Measurements from ENCODE around the gene MAB21L3.

Gene MAB21L3

DNA sequence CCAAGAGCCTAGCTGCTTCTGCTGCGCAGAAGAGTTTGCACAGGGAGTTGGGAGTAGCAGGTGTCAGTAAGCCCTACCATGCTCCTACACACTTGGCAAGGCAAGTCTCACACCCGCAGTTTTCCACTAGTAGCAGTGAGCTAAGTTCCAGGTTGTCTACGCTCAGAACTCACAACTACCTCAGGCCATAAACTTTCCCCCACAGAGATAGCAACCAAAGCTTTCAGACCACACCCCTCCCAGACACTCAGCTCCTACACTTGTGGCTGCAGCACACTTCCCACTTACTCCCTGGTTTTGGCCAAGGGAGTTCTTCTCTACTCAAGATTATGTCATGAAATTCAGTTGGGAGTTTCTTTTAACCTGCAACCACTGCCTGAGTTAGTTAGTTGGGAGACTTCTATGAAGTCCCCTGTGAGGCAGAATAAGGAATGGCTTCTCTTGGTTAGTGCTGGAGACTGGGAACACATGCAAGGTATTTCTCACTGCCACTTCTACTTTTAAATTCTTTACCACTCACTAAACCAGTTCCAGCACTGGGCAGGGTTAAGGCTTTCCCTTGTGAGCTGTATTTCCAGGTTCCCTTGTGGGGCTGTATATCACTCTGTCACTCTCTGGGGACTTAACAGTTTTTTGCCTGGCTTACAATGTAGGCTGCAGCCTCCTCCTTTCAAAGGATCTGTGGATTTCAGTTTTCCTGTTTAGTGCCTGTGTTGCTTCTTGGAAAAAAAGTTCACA is 18.3 kb upstream of the MAB21L3 start:
- no peak for DNase-seq (ENCODE audit: low read depth)
- TF ChIP-seq, protein P1, sequence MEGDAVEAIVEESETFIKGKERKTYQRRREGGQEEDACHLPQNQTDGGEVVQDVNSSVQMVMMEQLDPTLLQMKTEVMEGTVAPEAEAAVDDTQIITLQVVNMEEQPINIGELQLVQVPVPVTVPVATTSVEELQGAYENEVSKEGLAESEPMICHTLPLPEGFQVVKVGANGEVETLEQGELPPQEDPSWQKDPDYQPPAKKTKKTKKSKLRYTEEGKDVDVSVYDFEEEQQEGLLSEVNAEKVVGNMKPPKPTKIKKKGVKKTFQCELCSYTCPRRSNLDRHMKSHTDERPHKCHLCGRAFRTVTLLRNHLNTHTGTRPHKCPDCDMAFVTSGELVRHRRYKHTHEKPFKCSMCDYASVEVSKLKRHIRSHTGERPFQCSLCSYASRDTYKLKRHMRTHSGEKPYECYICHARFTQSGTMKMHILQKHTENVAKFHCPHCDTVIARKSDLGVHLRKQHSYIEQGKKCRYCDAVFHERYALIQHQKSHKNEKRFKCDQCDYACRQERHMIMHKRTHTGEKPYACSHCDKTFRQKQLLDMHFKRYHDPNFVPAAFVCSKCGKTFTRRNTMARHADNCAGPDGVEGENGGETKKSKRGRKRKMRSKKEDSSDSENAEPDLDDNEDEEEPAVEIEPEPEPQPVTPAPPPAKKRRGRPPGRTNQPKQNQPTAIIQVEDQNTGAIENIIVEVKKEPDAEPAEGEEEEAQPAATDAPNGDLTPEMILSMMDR (IDR thresholded peaks at IDR 0.05; ENCODE audit: control insufficient read depth, insufficient read depth, low read depth, low read length, missing control alignments), result no peak
- no peak overlapping the region for H3K4me3 ChIP-seq (ENCODE audit: control insufficient read depth, low read depth, low read length)

DNA sequence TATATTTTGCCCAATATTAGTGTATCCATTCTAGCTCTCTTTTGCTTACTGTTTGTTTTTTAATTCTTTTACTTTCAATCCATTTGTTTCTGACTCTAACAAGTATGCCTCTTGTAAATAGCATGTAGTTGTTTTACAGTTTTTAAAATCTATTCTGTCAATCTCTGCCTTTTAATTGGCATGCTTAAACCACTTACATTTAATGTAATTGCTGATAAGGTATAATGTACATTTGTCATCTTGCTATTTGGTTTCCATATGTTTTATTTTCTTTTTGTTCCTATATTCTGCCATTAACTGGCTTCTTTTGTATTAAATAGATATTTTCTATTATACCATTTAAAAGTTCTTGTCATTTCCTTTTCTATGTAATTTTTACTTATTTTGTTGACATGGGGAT is 16.2 kb upstream of the MAB21L3 start:
- DNase-seq (ENCODE audit: low read depth), result no peak
- H3K4me3 ChIP-seq (ENCODE audit: control insufficient read depth, low read depth, low read length), result no peak overlapping the region
- TF ChIP-seq, protein P1 (IDR thresholded peaks at IDR 0.05; ENCODE audit: control insufficient read depth, insufficient read depth, low read depth, low read length, missing control alignments), result no peak

DNA sequence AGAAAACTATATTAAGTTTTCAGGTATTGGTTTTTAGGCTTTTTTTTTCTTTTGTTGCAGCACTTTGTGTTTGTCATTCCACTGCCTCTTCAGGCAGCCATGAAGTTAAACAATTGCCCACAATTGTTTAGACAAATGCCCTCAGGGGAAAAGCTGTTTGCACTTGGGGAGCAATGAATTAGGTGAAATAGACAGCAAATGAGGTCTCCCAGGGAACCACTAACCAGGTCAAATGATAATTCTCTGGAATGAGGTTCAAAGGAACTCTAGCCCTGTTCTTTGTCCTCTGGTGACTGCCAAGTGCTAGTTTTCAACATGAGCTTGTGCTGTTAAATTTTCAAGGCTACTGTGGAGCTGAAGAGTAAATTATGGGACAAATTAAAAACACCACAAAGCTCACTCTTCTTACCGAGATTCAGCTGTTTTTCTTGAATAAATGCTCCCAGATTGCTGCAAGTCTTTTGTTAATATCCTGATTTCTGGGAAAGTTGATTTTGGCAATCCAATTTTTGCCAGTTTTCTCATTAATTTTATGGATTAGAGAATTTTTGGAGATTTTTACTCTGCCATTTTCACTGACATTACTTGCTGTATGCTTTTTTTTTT is 15.1 kb upstream of the MAB21L3 start:
- TF ChIP-seq, protein P1 (IDR thresholded peaks at IDR 0.05; ENCODE audit: control insufficient read depth, insufficient read depth, low read depth, low read length, missing control alignments), result no peak
- H3K4me3 ChIP-seq (ENCODE audit: control insufficient read depth, low read depth, low read length), result no peak overlapping the region
- DNase-seq (ENCODE audit: low read depth), result no peak

DNA sequence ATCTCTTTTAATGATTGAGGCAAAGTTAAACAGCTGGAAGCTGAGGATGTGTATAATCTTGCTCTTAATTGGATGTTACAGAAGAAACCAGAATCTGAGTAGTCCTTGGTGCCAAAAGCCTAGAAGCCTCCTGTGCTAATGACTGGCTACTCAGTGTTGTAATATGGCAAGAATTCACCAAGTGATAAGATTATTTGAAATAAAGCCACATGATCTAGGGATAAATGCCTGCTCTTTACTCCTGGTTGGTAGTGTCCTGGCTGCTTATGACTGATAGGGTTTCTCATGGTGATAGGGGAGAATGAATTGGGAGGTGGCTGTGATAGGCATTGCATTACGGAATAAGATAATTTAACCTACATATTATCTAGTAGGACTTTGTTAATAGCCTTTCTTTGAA is 13.6 kb upstream of the MAB21L3 start:
- DNase-seq (ENCODE audit: low read depth), result no peak
- H3K4me3 ChIP-seq (ENCODE audit: control insufficient read depth, low read depth, low read length), result no peak overlapping the region

DNA sequence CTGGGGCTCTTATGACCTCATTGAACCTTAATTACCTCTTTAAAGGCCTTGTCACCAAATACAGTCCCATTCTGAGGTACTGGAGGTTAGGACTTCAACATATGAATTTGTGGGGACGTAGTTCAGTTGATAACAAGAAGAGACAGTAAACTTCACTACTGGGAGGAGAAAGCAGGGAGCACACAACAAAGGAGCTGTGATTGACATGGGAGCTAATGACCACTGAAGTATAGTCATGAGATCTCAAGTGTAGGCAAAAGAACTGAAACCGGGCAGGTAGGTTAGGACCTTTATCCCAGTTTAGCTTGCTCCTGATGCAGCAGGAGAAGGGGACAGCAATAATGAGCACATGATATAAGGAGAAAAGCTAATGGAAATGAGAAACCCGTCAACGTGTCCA is 11.8 kb upstream of the MAB21L3 start:
- no peak for DNase-seq (ENCODE audit: low read depth)
- no peak overlapping the region for H3K4me3 ChIP-seq (ENCODE audit: control insufficient read depth, low read depth, low read length)
- TF ChIP-seq, protein P1 (IDR thresholded peaks at IDR 0.05; ENCODE audit: control insufficient read depth, insufficient read depth, low read depth, low read length, missing control alignments), result no peak

More for the DNA sequence above, 13.6 kb upstream of the MAB21L3 start:
- TF ChIP-seq, protein P1 (IDR thresholded peaks at IDR 0.05; ENCODE audit: control insufficient read depth, insufficient read depth, low read depth, low read length, missing control alignments), result no peak

DNA sequence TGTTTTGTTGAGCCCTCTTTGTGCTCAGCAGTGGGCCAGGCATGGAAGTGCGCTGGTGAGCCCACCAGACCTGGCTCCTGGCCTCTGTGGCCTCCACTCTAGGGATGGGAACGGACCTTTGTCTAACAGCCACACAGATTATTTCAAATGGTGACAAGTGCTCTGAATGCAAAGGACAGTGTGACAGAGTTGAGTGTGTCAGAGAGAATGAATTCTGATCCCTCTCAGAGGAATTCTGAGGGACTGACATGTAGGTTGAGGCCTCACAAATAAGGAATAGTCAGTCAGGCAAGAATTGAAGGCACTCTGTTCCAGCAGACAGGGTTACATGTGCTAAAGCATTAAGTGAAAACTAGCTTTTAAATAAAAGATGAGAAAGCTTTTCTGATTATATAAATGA is 11.3 kb upstream of the MAB21L3 start:
- TF ChIP-seq, protein P1 (IDR thresholded peaks at IDR 0.05; ENCODE audit: control insufficient read depth, insufficient read depth, low read depth, low read length, missing control alignments), result no peak
- no peak overlapping the region for H3K4me3 ChIP-seq (ENCODE audit: control insufficient read depth, low read depth, low read length)
- DNase-seq (ENCODE audit: low read depth), result no peak

All from AG09309 (cell line).